ENCODE data around the gene ZNF814.
"Not testable (repeated sequence)": the region's sequence is repeated elsewhere in the genome, so short reads cannot be mapped to it uniquely, and the experiment has no call there.

- not testable (repeated sequence) for TF ChIP-seq POLR2A (IDR thresholded peaks at IDR 0.05; ENCODE audit: low read depth, low read length); TAF1 (IDR thresholded peaks at IDR 0.05; ENCODE audit: low read depth, low read length); SPI1 (IDR thresholded peaks at IDR 0.05; ENCODE audit: low read depth, low read length); POLR2AphosphoS5 (IDR thresholded peaks at IDR 0.05; ENCODE audit: low read depth, low read length); PAX5 (IDR thresholded peaks at IDR 0.05; ENCODE audit: insufficient read depth, low read length, severe bottlenecking)
These were observed 51.8 kb downstream of the ZNF814 start for GRCh38 chr19:57836991-57837390.
